ENCODE measurements around the gene ODF2.

GRCh38 chr9:128528445-128529160 lies 72.8 kb downstream of the ODF2 start:
- TF ChIP-seq CTCF (IDR thresholded peaks at IDR 0.05; ENCODE audit: low read depth, low read length) (no peak), EZH2phosphoT487 (IDR thresholded peaks at IDR 0.05; ENCODE audit: low read depth) (no peak)

Measured in OCI-LY3 (cell line).